ENCODE measurements around the gene ITGB2.

The ITGB2 gene

GRCh38 chr21:44920694-44921604 is at the start of gene ITGB2:
Gene ITGB2, minus strand, starts transcription at chr21:44920899. Its CDS starts 10,117 bp downstream, at chr21:44910782.
- no peak for DNase-seq (ENCODE audit: low read depth)

- peak; percentile 92 for DNase-seq (ENCODE audit: low read depth)
Measured at GRCh38 chr21:44969931-44970755, 49.4 kb upstream of the ITGB2 start.

- peak; percentile 45 for DNase-seq (ENCODE audit: low read depth)
Measured at GRCh38 chr21:44969066-44969670, 48.5 kb upstream of the ITGB2 start.

GRCh38 chr21:44967082-44968047 is 46.7 kb upstream of the ITGB2 start:
- no peak for DNase-seq (ENCODE audit: low read depth)

GRCh38 chr21:44966135-44967081 is 45.7 kb upstream of the ITGB2 start:
- no peak for DNase-seq (ENCODE audit: low read depth)

- peak; percentile 69 for DNase-seq (ENCODE audit: low read depth)
Measured at GRCh38 chr21:44965251-44966022, 44.7 kb upstream of the ITGB2 start.

GRCh38 chr21:44964381-44964780 is 43.7 kb upstream of the ITGB2 start:
- DNase-seq (ENCODE audit: low read depth) = no peak

- peak; percentile 99 for DNase-seq (ENCODE audit: low read depth)
Measured at GRCh38 chr21:44962403-44962966, 41.8 kb upstream of the ITGB2 start.

GRCh38 chr21:44960141-44961092 is 39.7 kb upstream of the ITGB2 start:
- DNase-seq (ENCODE audit: low read depth) = no peak

- DNase-seq (ENCODE audit: low read depth) = no peak
Measured at GRCh38 chr21:44959376-44960091, 38.8 kb upstream of the ITGB2 start.

GRCh38 chr21:44958471-44959191 is 37.9 kb upstream of the ITGB2 start:
- peak; percentile 68 for DNase-seq (ENCODE audit: low read depth)

GRCh38 chr21:44957901-44958451 is 37.3 kb upstream of the ITGB2 start:
- DNase-seq (ENCODE audit: low read depth) = no peak

- no peak for DNase-seq (ENCODE audit: low read depth)
Measured at GRCh38 chr21:44957047-44957831, 36.5 kb upstream of the ITGB2 start.

GRCh38 chr21:44956356-44957046 is 35.8 kb upstream of the ITGB2 start:
- no peak for DNase-seq (ENCODE audit: low read depth)

GRCh38 chr21:44955798-44956175 is 35.1 kb upstream of the ITGB2 start:
- DNase-seq (ENCODE audit: low read depth) = no peak

Data from EH (cell line).